ENCODE results near the gene ZNF280B.

DNA sequence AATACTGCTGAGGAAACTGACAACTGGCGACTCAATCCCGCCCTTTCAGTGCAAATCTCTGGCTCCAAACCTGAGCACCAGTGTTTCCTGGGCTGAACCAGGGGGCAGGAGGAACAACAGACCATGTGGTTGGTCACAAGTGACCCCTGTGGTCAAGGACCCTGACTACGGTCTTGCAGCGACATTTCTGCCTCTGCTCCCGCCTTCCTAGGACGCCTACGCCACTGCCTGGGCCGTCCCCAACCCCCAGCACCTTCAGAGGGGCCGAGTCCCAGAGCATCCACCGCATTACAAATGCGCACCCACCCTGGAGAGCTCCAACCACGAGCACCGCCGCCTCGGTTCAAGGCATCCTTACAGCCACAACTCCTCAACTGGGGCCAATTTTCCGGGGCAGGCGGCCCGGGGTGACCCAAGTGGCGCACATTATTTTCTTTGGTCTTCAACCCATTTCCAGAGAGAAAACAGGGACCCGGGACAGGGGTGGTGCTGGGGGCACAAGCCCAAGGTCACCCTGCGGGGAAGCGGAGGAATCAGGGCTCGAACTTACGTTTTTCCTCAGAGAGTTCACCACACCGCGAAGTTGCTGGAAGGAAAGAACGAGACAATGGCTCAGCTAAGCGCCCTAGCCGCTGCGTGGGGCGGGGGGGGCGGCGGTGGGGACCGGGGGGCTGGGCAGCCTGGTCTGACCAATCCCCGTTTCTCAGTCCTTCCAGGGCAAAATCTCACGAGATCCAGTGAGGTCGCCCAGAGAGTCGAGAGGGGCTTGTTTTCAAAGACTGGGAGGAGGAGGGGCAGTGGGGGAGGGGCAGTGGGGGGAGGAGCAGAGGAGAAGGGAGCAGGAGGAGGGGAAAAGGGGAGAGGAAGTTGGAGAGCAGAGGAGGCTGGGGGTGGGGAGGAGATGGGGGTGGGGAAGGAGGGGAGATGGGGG lies 48.7 kb upstream of the ZNF280B start:
- TF ChIP-seq RAD21 (conservative IDR thresholded peaks at IDR 0.05) (no peak), TAF1 (IDR thresholded peaks at IDR 0.05; ENCODE audit: low read depth) (no peak), SMC3 (conservative IDR thresholded peaks at IDR 0.05; ENCODE audit: poor library complexity) (no peak)
- TF ChIP-seq, protein P1, sequence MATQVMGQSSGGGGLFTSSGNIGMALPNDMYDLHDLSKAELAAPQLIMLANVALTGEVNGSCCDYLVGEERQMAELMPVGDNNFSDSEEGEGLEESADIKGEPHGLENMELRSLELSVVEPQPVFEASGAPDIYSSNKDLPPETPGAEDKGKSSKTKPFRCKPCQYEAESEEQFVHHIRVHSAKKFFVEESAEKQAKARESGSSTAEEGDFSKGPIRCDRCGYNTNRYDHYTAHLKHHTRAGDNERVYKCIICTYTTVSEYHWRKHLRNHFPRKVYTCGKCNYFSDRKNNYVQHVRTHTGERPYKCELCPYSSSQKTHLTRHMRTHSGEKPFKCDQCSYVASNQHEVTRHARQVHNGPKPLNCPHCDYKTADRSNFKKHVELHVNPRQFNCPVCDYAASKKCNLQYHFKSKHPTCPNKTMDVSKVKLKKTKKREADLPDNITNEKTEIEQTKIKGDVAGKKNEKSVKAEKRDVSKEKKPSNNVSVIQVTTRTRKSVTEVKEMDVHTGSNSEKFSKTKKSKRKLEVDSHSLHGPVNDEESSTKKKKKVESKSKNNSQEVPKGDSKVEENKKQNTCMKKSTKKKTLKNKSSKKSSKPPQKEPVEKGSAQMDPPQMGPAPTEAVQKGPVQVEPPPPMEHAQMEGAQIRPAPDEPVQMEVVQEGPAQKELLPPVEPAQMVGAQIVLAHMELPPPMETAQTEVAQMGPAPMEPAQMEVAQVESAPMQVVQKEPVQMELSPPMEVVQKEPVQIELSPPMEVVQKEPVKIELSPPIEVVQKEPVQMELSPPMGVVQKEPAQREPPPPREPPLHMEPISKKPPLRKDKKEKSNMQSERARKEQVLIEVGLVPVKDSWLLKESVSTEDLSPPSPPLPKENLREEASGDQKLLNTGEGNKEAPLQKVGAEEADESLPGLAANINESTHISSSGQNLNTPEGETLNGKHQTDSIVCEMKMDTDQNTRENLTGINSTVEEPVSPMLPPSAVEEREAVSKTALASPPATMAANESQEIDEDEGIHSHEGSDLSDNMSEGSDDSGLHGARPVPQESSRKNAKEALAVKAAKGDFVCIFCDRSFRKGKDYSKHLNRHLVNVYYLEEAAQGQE (IDR thresholded peaks at IDR 0.05; ENCODE audit: borderline replicate concordance) = no peak

All from neural cell (in vitro differentiated cells).